Lower lobe of right lung (tissue), 2 donors: ENCODE measurements around the gene METAP1D. TPM values are rescaled to one million over a fixed set of nuclear protein-coding genes. Genes with fewer than 3 reads are reported as not detected.
A peak's percentile ranks its signal among the peaks of the same experiment; 100 is the strongest.

ENCODE experiments used
- ATAC-seq, 2 donors: fragments of 200-7000 bp; cut with Tn5 transposase; one replicate each; pipeline ENCODE4 v1.9.1; 2020 to 2022; ENCODE audit warnings: mild to moderate bottlenecking in 2 of 2, moderate library complexity in 2 of 2
- DNase-seq: peaks from one replicate; pipeline ENCODE4 v3.0.0-alpha.2; 2020
- H3K27ac ChIP-seq: fragments of 200-600 bp; one replicate; pipeline ENCODE4 v1.8.0; 2022
- H3K27me3 ChIP-seq: fragments of 200-600 bp; one replicate; pipeline ENCODE4 v1.8.0; 2022; ENCODE audit warnings: low read depth
- H3K36me3 ChIP-seq: fragments of 200-600 bp; one replicate; pipeline ENCODE4 v1.8.0; 2022; ENCODE audit warnings: mild to moderate bottlenecking
- H3K4me1 ChIP-seq: fragments of 200-600 bp; one replicate; pipeline ENCODE4 v1.8.0; 2022
- H3K4me3 ChIP-seq: fragments of 200-600 bp; one replicate; pipeline ENCODE4 v1.8.0; 2022; ENCODE audit warnings: mild to moderate bottlenecking
- H3K9me3 ChIP-seq: fragments of 200-600 bp; one replicate; pipeline ENCODE4 v1.8.0; 2022
- CTCF ChIP-seq: fragments of 200-600 bp; IDR thresholded peaks from one replicate; pipeline ENCODE4 v1.8.0; 2022; ENCODE audit warnings: antibody characterized with exemption, mild to moderate bottlenecking
- intact Hi-C: fragments of 100-400 bp; cut with DNase I; formaldehyde crosslinking; loops from one replicate; pipeline ENCODE4 v1.11.0; 2022
- total RNA-seq: library from RNA; stranded (reverse); fragmentation: NEBNext Ultra II Directional; extraction: Animal tissue kit (Norgen Biotek cat#: 25700); gene quantifications from one replicate; pipeline ENCODE4 v1.2.1, GENCODE V29; 2021
- donor health status: DM: no; HTN: yes; CAD: no; lungs with severe emphysema.

METAP1D gene
- total RNA-seq, 1 donor from 2014 or later, result 3.8 TPM

GRCh38 chr2:172100080-172100934 lies 100.6 kb downstream of the METAP1D start:
- intact Hi-C loops, result loop anchor here (10.0 kb wide), 1 partner anchor 286 kb away; no protein-coding TSS in a partner anchor
- Histone ChIP-seq H3K36me3 (no peaks in the 10 kb centered on the region), H3K27ac (no peak overlapping the region), H3K4me1 (peaks cover 79% of the 10 kb centered on the region), H3K4me3 (no peak overlapping the region), H3K27me3 (peaks cover 100% of the 10 kb centered on the region), H3K9me3 (no peaks in the 10 kb centered on the region)
- TF ChIP-seq CTCF, result no peak
- DNase-seq (no peak), ATAC-seq (no peak)

- Histone ChIP-seq H3K27ac (no peak overlapping the region), H3K36me3 (no peaks in the 10 kb centered on the region), H3K4me3 (peak overlapping the region; percentile 59), H3K4me1 (peaks cover 77% of the 10 kb centered on the region), H3K27me3 (peaks cover 100% of the 10 kb centered on the region), H3K9me3 (no peaks in the 10 kb centered on the region)
- no peak for TF ChIP-seq CTCF
- ATAC-seq (no peak), DNase-seq (no peak)
- intact Hi-C loops, result loop anchor here (10.0 kb wide), 1 partner anchor 286 kb away; no protein-coding TSS in a partner anchor
Observed at GRCh38 chr2:172100935-172101820, 101.4 kb downstream of the METAP1D start.

GRCh38 chr2:172101821-172102390 lies 102.2 kb downstream of the METAP1D start:
- Histone ChIP-seq H3K36me3 (no peaks in the 10 kb centered on the region), H3K4me1 (peaks cover 77% of the 10 kb centered on the region), H3K27me3 (peaks cover 100% of the 10 kb centered on the region), H3K9me3 (no peaks in the 10 kb centered on the region), H3K27ac (no peak overlapping the region), H3K4me3 (peak overlapping the region; percentile 59)
- intact Hi-C loops, result loop anchor here (10.0 kb wide), 1 partner anchor 287 kb away; no protein-coding TSS in a partner anchor
- ATAC-seq (peak; percentile 9 to 13), DNase-seq (no peak)
- TF ChIP-seq CTCF, result no peak

- H3K9me3 ChIP-seq, result no peaks in the 10 kb centered on the region
- no peaks in the 10 kb centered on the region for H3K36me3 ChIP-seq
- no peak for TF ChIP-seq CTCF
- H3K27ac ChIP-seq, result no peak within 1 kb of the TSS
- DNase-seq (peak; percentile 85), ATAC-seq (peak; percentile 67 to 76)
- intact Hi-C loops, result loop anchor here (10.0 kb wide), 1 partner anchor 288 kb away; no protein-coding TSS in a partner anchor
- peaks cover 100% of the 10 kb centered on the region for H3K27me3 ChIP-seq
- H3K4me1 ChIP-seq, result peaks cover 73% of the 10 kb centered on the region
- peak within 1 kb of the TSS; percentile 59 for H3K4me3 ChIP-seq
Observed at GRCh38 chr2:172102391-172103359, 102.9 kb downstream of the METAP1D start, which contains the start of gene DLX2. DLX2 (minus strand) TSS chr2:172102900; CDS start chr2:172102538, 362 bp downstream.
